ENCODE results near the gene RHOBTB1. TPM values are rescaled to one million over a fixed set of nuclear protein-coding genes. Genes with fewer than 3 reads are reported as not detected.

Gene RHOBTB1
- total and polyA plus RNA-seq, 9 of the 15 experiments (the other 6 are each of a cell fraction or from before 2014, with no cell fraction given): 1.7 to 11.7 (median 9.3) TPM

- no peak overlapping the region for H3K4me2 ChIP-seq (ENCODE audit: insufficient read depth, low read length)
- intact Hi-C loops (cut with micrococcal nuclease) (no loop called here), in situ Hi-C loops (cut with MboI) (no loop called here)
- no peak overlapping the region for H2AFZ ChIP-seq (ENCODE audit: low read depth, low read length)
- no peaks in the 10 kb centered on the region for H3K4me1 ChIP-seq (replicated peaks in 1 of 2; ENCODE audit: control insufficient read depth in 2 of 2, insufficient read depth in 2 of 2, low read length in 2 of 2)
- TF ChIP-seq TEAD4 (IDR thresholded peaks at IDR 0.05; ENCODE audit: low read length) (no peak), TEAD4 (CRISPR knock-in tag; IDR thresholded peaks at IDR 0.05; ENCODE audit: borderline replicate concordance) (no peak), MCM7 (IDR thresholded peaks at IDR 0.05) (no peak), IFI16 (CRISPR knock-in tag; IDR thresholded peaks at IDR 0.05) (no peak), KAT7 (CRISPR knock-in tag; IDR thresholded peaks at IDR 0.05; ENCODE audit: borderline replicate concordance) (no peak), DPF2 (IDR thresholded peaks at IDR 0.05) (no peak), ZNF76 (CRISPR knock-in tag; IDR thresholded peaks at IDR 0.05; ENCODE audit: borderline replicate concordance) (no peak)
- no peaks in the 10 kb centered on the region for H4K20me1 ChIP-seq (replicated peaks; ENCODE audit: control insufficient read depth, insufficient read depth, low read length)
- H3K36me3 ChIP-seq (ENCODE audit: control insufficient read depth, insufficient read depth, low read length): no peaks in the 10 kb centered on the region; the same call in 2 of the 3 replicates
- no peaks in the 10 kb centered on the region for H3K9me3 ChIP-seq (replicated peaks; ENCODE audit: control insufficient read depth, insufficient read depth, low read depth, low read length)
- BruUV-seq (replicated peaks): no TSS peak
- H3K27me3 ChIP-seq (ENCODE audit: control insufficient read depth in 2 of 2, insufficient read depth in 2 of 2, low read length in 2 of 2): no peaks in the 10 kb centered on the region
- ATAC-seq (no peak), FAIRE-seq (no peak), DNase-seq (ENCODE audit: extremely low read depth in 1 of 4, low spot score in 3 of 4) (no peak)
- H3K4me3 ChIP-seq: no peak overlapping the region
- no peak overlapping the region for H3K9ac ChIP-seq (ENCODE audit: insufficient read depth in 1 of 2, low read depth in 2 of 2, low read length in 2 of 2)
- POLR2A ChIA-PET: no interaction called here
- no peak overlapping the region for H3K27ac ChIP-seq (ENCODE audit: extremely low read depth, low read depth, low read length)
- H3K79me2 ChIP-seq (ENCODE audit: control insufficient read depth, insufficient read depth, low read length): no peaks in the 10 kb centered on the region
- H3K9me1 ChIP-seq (ENCODE audit: control insufficient read depth, insufficient read depth, low read length): no peaks in the 10 kb centered on the region
- 40% methylated on average over 4 of the region's 4 CpGs for WGBS (ENCODE audit: insufficient coverage, low coverage, missing lambda C conversion rate)
- CTCF ChIA-PET (ENCODE audit: low intra/inter-chr PET ratio): no interaction called here
Observed at GRCh38 chr10:60913071-60913470, 30.9 kb downstream of the RHOBTB1 start.

- intact Hi-C loops (cut with micrococcal nuclease): no loop called here
- no peak overlapping the region for H3K4me3 ChIP-seq
- TF ChIP-seq MAFF (IDR thresholded peaks at IDR 0.05; ENCODE audit: low read length): no peak
- TF ChIP-seq BRF2 (IDR thresholded peaks at IDR 0.05; ENCODE audit: borderline replicate concordance, insufficient read depth, insufficient read length): no peak
- no peak for TF ChIP-seq RREB1 (CRISPR knock-in tag; IDR thresholded peaks at IDR 0.05)
- no peak for TF ChIP-seq ZNF699 (CRISPR knock-in tag; IDR thresholded peaks at IDR 0.05; ENCODE audit: insufficient replicate concordance)
- H4K20me1 ChIP-seq (replicated peaks; ENCODE audit: control insufficient read depth, insufficient read depth, low read length): no peaks in the 10 kb centered on the region
- no peak overlapping the region for H2AFZ ChIP-seq (ENCODE audit: low read depth, low read length)
- no peaks in the 10 kb centered on the region for H3K27me3 ChIP-seq (ENCODE audit: control insufficient read depth in 2 of 2, insufficient read depth in 2 of 2, low read length in 2 of 2)
- no peaks in the 10 kb centered on the region for H3K79me2 ChIP-seq (ENCODE audit: control insufficient read depth, insufficient read depth, low read length)
- 51% methylated on average over 5 of the region's 5 CpGs for WGBS (ENCODE audit: insufficient coverage, low coverage, missing lambda C conversion rate)
- H3K9me3 ChIP-seq (replicated peaks; ENCODE audit: control insufficient read depth, insufficient read depth, low read depth, low read length): no peaks in the 10 kb centered on the region
- H3K9me1 ChIP-seq (ENCODE audit: control insufficient read depth, insufficient read depth, low read length): no peaks in the 10 kb centered on the region
- ATAC-seq (no peak), DNase-seq (ENCODE audit: extremely low read depth in 1 of 4, low spot score in 3 of 4) (no peak), FAIRE-seq (no peak)
- no peak overlapping the region for H3K4me2 ChIP-seq (ENCODE audit: insufficient read depth, low read length)
- H3K27ac ChIP-seq (ENCODE audit: extremely low read depth, low read depth, low read length): no peak overlapping the region
- POLR2A ChIA-PET: interaction anchor here (0.9 kb wide), 1 partner anchor 20 kb away, joined by 3 read pairs; no protein-coding TSS in a partner anchor
- H3K36me3 ChIP-seq (ENCODE audit: control insufficient read depth, insufficient read depth, low read length): no peaks in the 10 kb centered on the region; the same call in 2 of the 3 replicates
- no TSS peak for BruUV-seq (replicated peaks)
- in situ Hi-C loops (cut with MboI): no loop called here
- CTCF ChIA-PET (ENCODE audit: low intra/inter-chr PET ratio): no interaction called here
- H3K4me1 ChIP-seq (replicated peaks in 1 of 2; ENCODE audit: control insufficient read depth in 2 of 2, insufficient read depth in 2 of 2, low read length in 2 of 2): no peaks in the 10 kb centered on the region
- no peak overlapping the region for H3K9ac ChIP-seq (ENCODE audit: insufficient read depth in 1 of 2, low read depth in 2 of 2, low read length in 2 of 2)
Observed at GRCh38 chr10:60911715-60912114, 32.3 kb downstream of the RHOBTB1 start.

Measured in K562 (cell line).